HFF-Myc (cell line): ENCODE results near the gene DTYMK.

Source experiments
- DNase-seq: peaks from one replicate; pipeline ENCODE4 v3.0.0-alpha.2; 2011; ENCODE audit warnings: low read depth; ENCODE audit errors: extremely low read depth
- H3K4me3 ChIP-seq: replicated peaks from 2 replicates; pipeline ENCODE4 v1.5.1; 2011; ENCODE audit warnings: low read depth, mild to moderate bottlenecking, control low read depth, low read length
- CTCF ChIP-seq: IDR thresholded peaks from 2 replicates; pipeline ENCODE4 v1.5.1; 2012; ENCODE audit warnings: mild to moderate bottlenecking, low read depth, low read length, control low read depth; ENCODE audit errors: missing control alignments

Gene DTYMK

GRCh38 chr2:241695651-241696050, 9.0 kb upstream of the DTYMK start:
- DNase-seq = no peak
- no peak for TF ChIP-seq CTCF

GRCh38 chr2:241692448-241692847, 5.8 kb upstream of the DTYMK start:
- H3K4me3 ChIP-seq = no peak overlapping the region
- no peak for TF ChIP-seq CTCF
- no peak for DNase-seq

More at GRCh38 chr2:241695651-241696050, 9.0 kb upstream of the DTYMK start:
- H3K4me3 ChIP-seq = no peak overlapping the region

GRCh38 chr2:241690202-241690717, 3.6 kb upstream of the DTYMK start:
- no peak overlapping the region for H3K4me3 ChIP-seq
- DNase-seq = no peak
- TF ChIP-seq CTCF = no peak

GRCh38 chr2:241689306-241689705, 2.7 kb upstream of the DTYMK start:
- no peak for TF ChIP-seq CTCF
- H3K4me3 ChIP-seq = no peak overlapping the region

GRCh38 chr2:241686324-241686649, 328 bp downstream of the DTYMK start:
- peak overlapping the region; percentile 97 for H3K4me3 ChIP-seq
- TF ChIP-seq CTCF = no peak
- no peak for DNase-seq

More at GRCh38 chr2:241689306-241689705, 2.7 kb upstream of the DTYMK start:
- DNase-seq = no peak

GRCh38 chr2:241680827-241681599, 5.6 kb downstream of the DTYMK start:
- TF ChIP-seq CTCF = no peak
- DNase-seq = peak; percentile 82
- no peak overlapping the region for H3K4me3 ChIP-seq
